GM13977 (cell line): Measurements from ENCODE around the gene RET.

ENCODE experiments used
- DNase-seq: peaks from one replicate; pipeline ENCODE4 v3.0.0; 2012; ENCODE audit warnings: low spot score
- in situ Hi-C: fragments of 300-500 bp; cut with MboI; formaldehyde crosslinking; loops from one replicate; pipeline ENCODE4 v1.12.0; 2022; ENCODE audit warnings: low sequenced_read_pairs, low pct_unique_long_range_greater_than_20kb, mixed read lengths, inconsistent platforms; ENCODE audit not compliant: unreplicated experiment
- TF ChIP-seq, protein P1 (sequence below): IDR thresholded peaks from 2 replicates; pipeline ENCODE4 v1.5.1; 2012; ENCODE audit warnings: mild to moderate bottlenecking, control low read depth; ENCODE audit not compliant: insufficient read depth; ENCODE audit errors: extremely low read depth, missing control alignments

RET gene

DNA sequence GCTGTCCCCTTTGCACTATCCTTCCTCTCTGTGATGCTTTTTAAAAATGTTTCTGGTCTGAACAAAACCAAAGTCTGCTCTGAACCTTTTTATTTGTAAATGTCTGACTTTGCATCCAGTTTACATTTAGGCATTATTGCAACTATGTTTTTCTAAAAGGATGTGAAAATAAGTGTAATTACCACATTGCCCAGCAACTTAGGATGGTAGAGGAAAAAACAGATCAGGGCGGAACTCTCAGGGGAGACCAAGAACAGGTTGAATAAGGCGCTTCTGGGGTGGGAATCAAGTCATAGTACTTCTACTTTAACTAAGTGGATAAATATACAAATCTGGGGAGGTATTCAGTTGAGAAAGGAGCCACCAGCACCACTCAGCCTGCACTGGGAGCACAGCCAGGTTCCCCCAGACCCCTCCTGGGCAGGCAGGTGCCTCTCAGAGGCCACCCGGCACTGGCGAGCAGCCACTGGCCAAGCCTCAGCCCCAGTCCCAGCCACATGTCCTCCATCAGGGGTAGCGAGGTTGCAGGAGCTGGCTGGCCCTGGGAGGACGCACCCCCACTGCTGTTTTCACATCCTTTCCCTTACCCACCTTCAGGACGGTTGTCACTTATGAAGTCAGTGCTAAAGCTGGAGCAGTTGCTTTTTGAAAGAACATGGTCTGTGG is 50.0 kb downstream of the RET start:
- no peak for DNase-seq
- in situ Hi-C loops, result no loop called here
- TF ChIP-seq, protein P1, sequence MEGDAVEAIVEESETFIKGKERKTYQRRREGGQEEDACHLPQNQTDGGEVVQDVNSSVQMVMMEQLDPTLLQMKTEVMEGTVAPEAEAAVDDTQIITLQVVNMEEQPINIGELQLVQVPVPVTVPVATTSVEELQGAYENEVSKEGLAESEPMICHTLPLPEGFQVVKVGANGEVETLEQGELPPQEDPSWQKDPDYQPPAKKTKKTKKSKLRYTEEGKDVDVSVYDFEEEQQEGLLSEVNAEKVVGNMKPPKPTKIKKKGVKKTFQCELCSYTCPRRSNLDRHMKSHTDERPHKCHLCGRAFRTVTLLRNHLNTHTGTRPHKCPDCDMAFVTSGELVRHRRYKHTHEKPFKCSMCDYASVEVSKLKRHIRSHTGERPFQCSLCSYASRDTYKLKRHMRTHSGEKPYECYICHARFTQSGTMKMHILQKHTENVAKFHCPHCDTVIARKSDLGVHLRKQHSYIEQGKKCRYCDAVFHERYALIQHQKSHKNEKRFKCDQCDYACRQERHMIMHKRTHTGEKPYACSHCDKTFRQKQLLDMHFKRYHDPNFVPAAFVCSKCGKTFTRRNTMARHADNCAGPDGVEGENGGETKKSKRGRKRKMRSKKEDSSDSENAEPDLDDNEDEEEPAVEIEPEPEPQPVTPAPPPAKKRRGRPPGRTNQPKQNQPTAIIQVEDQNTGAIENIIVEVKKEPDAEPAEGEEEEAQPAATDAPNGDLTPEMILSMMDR, result no peak

GRCh38 chr10:43127442-43127841 is 50.6 kb downstream of the RET start:
- no peak for DNase-seq
- TF ChIP-seq, protein P1, result no peak
- in situ Hi-C loops, result no loop called here

DNA sequence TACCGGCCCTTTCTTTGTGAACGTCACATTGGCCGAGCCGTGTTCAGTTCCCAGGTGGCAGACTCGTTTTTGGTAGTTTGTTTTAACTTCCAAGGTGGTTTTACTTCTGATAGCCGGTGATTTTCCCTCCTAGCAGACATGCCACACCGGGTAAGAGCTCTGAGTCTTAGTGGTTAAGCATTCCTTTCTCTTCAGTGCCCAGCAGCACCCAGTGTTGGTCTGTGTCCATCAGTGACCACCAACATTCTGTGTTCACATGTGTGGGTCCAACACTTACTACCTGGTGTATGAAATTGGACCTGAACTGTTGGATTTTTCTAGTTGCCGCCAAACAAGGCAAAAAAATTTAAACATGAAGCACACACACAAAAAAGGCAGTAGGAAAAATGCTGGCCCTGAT is 51.5 kb downstream of the RET start:
- in situ Hi-C loops, result no loop called here
- TF ChIP-seq, protein P1, result no peak
- DNase-seq, result no peak

GRCh38 chr10:43128958-43129706 is 52.3 kb downstream of the RET start:
- peak; percentile 78 for DNase-seq
- in situ Hi-C loops, result no loop called here
- TF ChIP-seq, protein P1, result no peak

DNA sequence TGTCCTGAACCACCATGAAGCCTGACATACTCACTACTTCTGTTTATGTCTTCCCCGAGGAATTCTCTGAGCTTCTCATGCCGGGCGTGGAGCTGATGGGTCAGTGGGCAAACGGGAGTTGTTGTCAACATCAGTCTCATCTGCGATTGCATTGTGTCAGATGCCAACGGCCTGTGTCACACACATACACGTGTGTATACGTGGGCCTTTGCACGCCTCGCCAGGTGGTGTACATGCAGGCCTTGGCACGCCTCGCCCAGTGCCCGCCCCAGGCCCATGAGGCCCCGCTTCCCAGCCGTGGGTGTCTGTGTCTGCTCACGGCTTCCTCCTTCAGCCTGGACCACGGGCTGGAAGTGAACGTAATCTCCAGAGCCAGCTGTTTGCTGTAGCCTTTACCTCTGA is 53.9 kb downstream of the RET start:
- in situ Hi-C loops, result no loop called here
- DNase-seq, result no peak
- TF ChIP-seq, protein P1, result no peak

DNA sequence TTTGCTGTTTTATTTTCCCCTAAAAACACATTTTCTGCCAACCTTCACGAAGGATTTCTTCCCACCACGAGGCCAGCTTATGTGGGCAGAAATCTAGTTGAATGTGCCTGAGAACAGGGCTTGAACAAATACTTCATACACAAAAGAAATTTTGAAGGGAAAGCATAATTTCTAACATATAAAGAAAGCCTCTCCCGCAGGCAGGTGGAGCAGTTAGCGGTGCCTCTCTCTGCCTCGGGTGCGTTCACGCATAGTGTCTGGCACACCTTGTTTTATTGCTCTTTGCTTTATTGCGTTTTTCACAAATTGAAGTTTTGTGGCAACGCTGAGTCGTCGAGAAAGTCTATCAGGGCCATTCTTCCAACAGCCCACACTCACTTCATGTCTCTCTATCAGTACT is 54.4 kb downstream of the RET start:
- TF ChIP-seq, protein P1, result no peak
- in situ Hi-C loops, result no loop called here
- no peak for DNase-seq
